HG03469 (cell line): ENCODE data around the gene TPK1.
"Not testable (repeated sequence)": the region's sequence is repeated elsewhere in the genome, so short reads cannot be mapped to it uniquely, and the experiment has no call there.

Experiments
- ATAC-seq: cut with Tn5 transposase; IDR thresholded peaks from one replicate; pipeline ENCODE4 v1.9.1; 2021; ENCODE audit warnings: mild to moderate bottlenecking, moderate library complexity, moderate number of reproducible peaks; ENCODE audit not compliant: unreplicated experiment

The TPK1 gene

GRCh38 chr7:144427539-144427938 lies 408.3 kb downstream of the TPK1 start:
- ATAC-seq, result not testable (repeated sequence)

- not testable (repeated sequence) for ATAC-seq
Observed at GRCh38 chr7:144418931-144419330, 416.9 kb downstream of the TPK1 start.

GRCh38 chr7:144416341-144416740 lies 419.5 kb downstream of the TPK1 start:
- no peak for ATAC-seq

- no peak for ATAC-seq
Observed at GRCh38 chr7:144415858-144416257, 420.0 kb downstream of the TPK1 start.

DNA sequence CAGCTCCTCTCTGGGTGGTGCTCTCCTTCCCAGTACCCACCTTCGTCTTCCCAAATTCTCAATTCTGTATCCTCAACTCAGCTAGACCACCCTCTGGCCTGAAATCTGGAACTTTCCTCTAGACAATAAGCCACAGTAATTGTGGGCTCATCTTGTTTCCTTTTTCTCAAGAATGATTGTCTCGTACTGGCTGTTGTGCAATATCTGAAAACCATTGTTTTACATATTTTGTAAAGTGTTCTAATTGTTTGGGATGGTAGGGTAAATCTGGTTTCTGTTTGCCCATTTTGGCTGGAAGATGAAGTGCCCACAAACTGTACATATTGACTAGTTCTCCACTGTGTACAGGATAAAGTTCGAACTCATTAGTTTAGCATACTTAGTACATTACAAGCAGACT lies 421.0 kb downstream of the TPK1 start:
- no peak for ATAC-seq

DNA sequence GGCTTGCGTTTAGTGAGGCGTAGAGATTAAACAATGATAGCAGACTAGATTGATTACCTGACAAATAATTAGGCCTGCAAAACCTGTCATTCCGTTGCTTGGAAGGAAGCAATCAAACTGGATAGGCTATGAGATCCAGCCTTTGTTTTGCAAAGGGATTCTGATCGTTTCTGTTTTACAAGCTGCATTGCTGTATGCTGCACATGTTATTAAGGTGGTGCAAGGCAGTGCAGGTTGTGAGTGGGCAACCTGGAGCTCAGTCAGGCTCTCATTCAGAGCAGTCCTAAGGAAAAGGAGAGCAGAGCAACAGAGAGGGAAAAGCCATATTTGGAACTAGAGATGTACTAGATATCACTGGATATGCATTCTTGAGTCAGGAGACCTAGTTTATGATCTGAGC lies 425.4 kb downstream of the TPK1 start:
- ATAC-seq, result no peak

GRCh38 chr7:144408121-144408520 lies 427.7 kb downstream of the TPK1 start:
- ATAC-seq, result no peak

DNA sequence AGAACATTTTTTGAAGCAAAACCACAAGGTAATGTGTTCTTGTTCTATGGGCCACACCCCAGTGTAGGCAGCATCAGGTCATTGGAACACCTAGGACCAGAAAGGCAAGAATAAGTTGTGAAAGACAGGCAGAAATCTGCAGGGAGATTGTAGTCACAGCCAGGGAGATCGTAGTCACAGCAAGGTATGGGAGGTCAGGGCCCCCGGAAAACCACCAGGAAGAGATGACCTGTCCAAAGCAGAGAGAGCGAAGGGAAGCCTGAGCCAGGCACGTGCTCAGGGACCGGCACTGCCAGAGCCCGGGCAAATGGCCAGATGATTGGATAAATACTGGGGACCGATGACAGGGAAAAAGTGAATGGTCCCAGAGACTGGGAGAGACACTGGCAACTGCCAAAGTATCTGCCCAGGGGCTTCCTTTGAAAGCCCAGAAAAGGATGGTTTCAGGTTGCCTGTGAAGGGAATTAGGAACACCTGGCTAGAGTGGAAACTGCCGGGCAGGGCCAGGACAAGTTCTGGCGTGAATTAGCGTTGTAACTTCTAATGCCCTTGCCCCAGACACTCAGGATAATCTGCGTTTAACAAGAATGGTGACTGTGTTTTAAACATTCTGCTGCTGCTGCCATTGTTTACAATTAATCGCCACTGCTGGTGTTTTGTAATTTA lies 428.5 kb downstream of the TPK1 start:
- ATAC-seq, result no peak

GRCh38 chr7:144404946-144405345 lies 430.9 kb downstream of the TPK1 start:
- no peak for ATAC-seq

GRCh38 chr7:144403649-144404061 lies 432.2 kb downstream of the TPK1 start, which contains the start of gene NOBOX:
TSS of gene NOBOX (minus strand) at chr7:144403693.
- ATAC-seq, result no peak

- ATAC-seq, result no peak
Observed at GRCh38 chr7:144403102-144403501, 432.8 kb downstream of the TPK1 start.
